Measurements from ENCODE around the gene MRPL33.
A peak's percentile ranks its signal among the peaks of the same experiment; 100 is the strongest.

The MRPL33 gene

GRCh38 chr2:27730261-27730662 lies 41.3 kb upstream of the MRPL33 start:
- H3K27me3 ChIP-seq: no peaks in the 10 kb centered on the region
- intact Hi-C loops (cut with DNase I; ENCODE audit: low total_unique reads): no loop called here
- no peaks in the 10 kb centered on the region for H3K9me3 ChIP-seq
- H3K36me3 ChIP-seq: no peaks in the 10 kb centered on the region
- no peak overlapping the region for H3K27ac ChIP-seq
- no peak for DNase-seq
- no peak overlapping the region for H3K4me3 ChIP-seq
- H3K4me1 ChIP-seq: peaks cover 0 to 44% (median 11%) of the 10 kb centered on the region in 4 donors
- no peak for TF ChIP-seq CTCF (IDR thresholded peaks at IDR 0.05)

GRCh38 chr2:27730980-27731691 lies 40.4 kb upstream of the MRPL33 start:
- Histone ChIP-seq H3K4me1 (peaks cover 0 to 44% (median 11%) of the 10 kb centered on the region in 4 donors), H3K9me3 (no peaks in the 10 kb centered on the region), H3K27ac (no peak overlapping the region), H3K4me3 (no peak overlapping the region), H3K27me3 (no peaks in the 10 kb centered on the region), H3K36me3 (no peaks in the 10 kb centered on the region)
- no peak for TF ChIP-seq CTCF (IDR thresholded peaks at IDR 0.05)
- no peak for DNase-seq
- intact Hi-C loops (cut with DNase I; ENCODE audit: low total_unique reads): no loop called here

GRCh38 chr2:27734305-27734704 lies 37.2 kb upstream of the MRPL33 start:
- Histone ChIP-seq H3K4me1 (peaks cover 0 to 40% (median 15%) of the 10 kb centered on the region in 4 donors), H3K36me3 (no peaks in the 10 kb centered on the region), H3K9me3 (no peaks in the 10 kb centered on the region), H3K4me3 (no peak overlapping the region), H3K27me3 (no peaks in the 10 kb centered on the region), H3K27ac (no peak overlapping the region)
- TF ChIP-seq CTCF (IDR thresholded peaks at IDR 0.05): no peak
- no peak for DNase-seq
- intact Hi-C loops (cut with DNase I; ENCODE audit: low total_unique reads): no loop called here

- peak overlapping the region; percentile 81 to 89 for H3K27ac ChIP-seq
- H3K27me3 ChIP-seq: no peaks in the 10 kb centered on the region
- no peak for TF ChIP-seq CTCF (IDR thresholded peaks at IDR 0.05)
- H3K36me3 ChIP-seq: no peaks in the 10 kb centered on the region
- H3K4me1 ChIP-seq: peaks cover 0 to 31% (median 15%) of the 10 kb centered on the region in 4 donors
- no peaks in the 10 kb centered on the region for H3K9me3 ChIP-seq
- intact Hi-C loops (cut with DNase I; ENCODE audit: low total_unique reads): no loop called here
- DNase-seq: peak; percentile 80 to 90
- H3K4me3 ChIP-seq: peak overlapping the region; percentile 52 to 55
Observed at GRCh38 chr2:27735263-27735904, 36.1 kb upstream of the MRPL33 start.

- H3K9me3 ChIP-seq: no peaks in the 10 kb centered on the region
- H3K27ac ChIP-seq: peak overlapping the region; percentile 81 to 89
- peaks cover 0 to 28% (median 15%) of the 10 kb centered on the region in 4 donors for H3K4me1 ChIP-seq
- H3K4me3 ChIP-seq: peak overlapping the region; percentile 52 to 55
- H3K36me3 ChIP-seq: no peaks in the 10 kb centered on the region
- TF ChIP-seq CTCF (IDR thresholded peaks at IDR 0.05): no peak
- H3K27me3 ChIP-seq: no peaks in the 10 kb centered on the region
- intact Hi-C loops (cut with DNase I; ENCODE audit: low total_unique reads): no loop called here
- DNase-seq: no peak
Observed at GRCh38 chr2:27736031-27736889, 35.3 kb upstream of the MRPL33 start.
